GM23338 (cell line): Measurements from ENCODE around the gene CACNA1S.

Experiments used
- CREB1 ChIP-seq: fragments of 250-450 bp; sonication (Bioruptor Pico); IDR thresholded peaks from 2 replicates; pipeline ENCODE4 v1.5.0; 2020; ENCODE audit warnings: low read depth, mild to moderate bottlenecking, moderate library complexity
- CTCF ChIP-seq, 2 experiments: fragments of 200-600 bp in 1 of 2; sonication (generic) in 1 of 2; conservative IDR thresholded peaks; 2 replicates each; pipeline versions ENCODE4 v1.5.1 to v1.6.1; 2016 to 2017; ENCODE audit warnings: antibody characterized with exemption in 2 of 2, low read depth in 2 of 2, mild to moderate bottlenecking in 2 of 2, moderate library complexity in 1 of 2
- ETS1 ChIP-seq: IDR thresholded peaks from 2 replicates; pipeline ENCODE4 v1.6.1; 2016; ENCODE audit warnings: antibody characterized with exemption
- EZH2 ChIP-seq: fragments of 200-600 bp; sonication (generic); IDR thresholded peaks from one replicate; pipeline ENCODE4 v1.8.0; 2017; ENCODE audit warnings: antibody characterized with exemption, mild to moderate bottlenecking, low read depth; ENCODE audit not compliant: unreplicated experiment
- EZH2phosphoT487 ChIP-seq: fragments of 200-600 bp; sonication (generic); IDR thresholded peaks from one replicate; pipeline ENCODE4 v1.8.1; 2018; ENCODE audit warnings: antibody characterized with exemption; ENCODE audit not compliant: unreplicated experiment
- JUNB ChIP-seq: IDR thresholded peaks from one replicate; pipeline ENCODE4 v1.6.1; 2016; ENCODE audit warnings: antibody characterized with exemption; ENCODE audit not compliant: unreplicated experiment
- NANOG ChIP-seq: IDR thresholded peaks from 2 replicates; pipeline ENCODE4 v1.6.1; 2016; ENCODE audit warnings: antibody characterized with exemption, borderline replicate concordance
- POLR2AphosphoS5 ChIP-seq: IDR thresholded peaks from 2 replicates; pipeline ENCODE4 v1.6.1; 2016; ENCODE audit warnings: antibody characterized with exemption, low read depth
- ZNF114 ChIP-seq: fragments of 250-450 bp; sonication (Bioruptor Pico); IDR thresholded peaks from 2 replicates; pipeline ENCODE4 v1.5.0; 2020; ENCODE audit warnings: mild to moderate bottlenecking, moderate library complexity
- ZNF331 ChIP-seq: fragments of 250-450 bp; sonication (Bioruptor Pico); IDR thresholded peaks from 2 replicates; pipeline ENCODE4 v1.5.0; 2020; ENCODE audit warnings: low read depth, mild to moderate bottlenecking, moderate library complexity
- TF ChIP-seq, protein P1 (sequence below): IDR thresholded peaks from one replicate; pipeline ENCODE4 v1.6.1; 2018; ENCODE audit warnings: antibody characterized with exemption; ENCODE audit not compliant: unreplicated experiment
- TF ChIP-seq, protein P2 (sequence below): fragments of 250-450 bp; sonication (Bioruptor Pico); IDR thresholded peaks from 2 replicates; pipeline ENCODE4 v1.5.0; 2020; ENCODE audit warnings: mild to moderate bottlenecking, moderate library complexity

DNA sequence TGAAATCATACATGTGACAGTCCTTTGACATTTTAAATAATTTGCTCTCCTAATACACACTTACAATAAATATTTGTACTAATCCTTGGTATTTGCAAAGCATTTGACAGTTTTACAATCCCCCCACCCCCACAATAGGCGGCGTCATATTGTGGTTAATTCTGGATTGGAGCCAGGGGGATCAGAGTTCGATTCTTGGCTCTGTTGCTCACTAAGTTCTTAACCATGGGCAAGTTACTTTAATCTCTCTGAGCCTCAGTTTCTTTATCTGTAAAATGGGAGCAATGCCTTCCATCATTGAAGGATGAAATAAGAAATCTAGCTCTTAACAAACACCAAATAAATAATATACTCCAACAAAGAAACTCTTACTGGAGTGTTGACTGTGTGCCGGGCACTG is 23.8 kb downstream of the CACNA1S start:
- TF ChIP-seq CTCF (conservative IDR thresholded peaks at IDR 0.05; ENCODE audit: low read depth in 2 of 2), result no peak
- TF ChIP-seq EZH2phosphoT487, result no peak
- TF ChIP-seq, protein P1, sequence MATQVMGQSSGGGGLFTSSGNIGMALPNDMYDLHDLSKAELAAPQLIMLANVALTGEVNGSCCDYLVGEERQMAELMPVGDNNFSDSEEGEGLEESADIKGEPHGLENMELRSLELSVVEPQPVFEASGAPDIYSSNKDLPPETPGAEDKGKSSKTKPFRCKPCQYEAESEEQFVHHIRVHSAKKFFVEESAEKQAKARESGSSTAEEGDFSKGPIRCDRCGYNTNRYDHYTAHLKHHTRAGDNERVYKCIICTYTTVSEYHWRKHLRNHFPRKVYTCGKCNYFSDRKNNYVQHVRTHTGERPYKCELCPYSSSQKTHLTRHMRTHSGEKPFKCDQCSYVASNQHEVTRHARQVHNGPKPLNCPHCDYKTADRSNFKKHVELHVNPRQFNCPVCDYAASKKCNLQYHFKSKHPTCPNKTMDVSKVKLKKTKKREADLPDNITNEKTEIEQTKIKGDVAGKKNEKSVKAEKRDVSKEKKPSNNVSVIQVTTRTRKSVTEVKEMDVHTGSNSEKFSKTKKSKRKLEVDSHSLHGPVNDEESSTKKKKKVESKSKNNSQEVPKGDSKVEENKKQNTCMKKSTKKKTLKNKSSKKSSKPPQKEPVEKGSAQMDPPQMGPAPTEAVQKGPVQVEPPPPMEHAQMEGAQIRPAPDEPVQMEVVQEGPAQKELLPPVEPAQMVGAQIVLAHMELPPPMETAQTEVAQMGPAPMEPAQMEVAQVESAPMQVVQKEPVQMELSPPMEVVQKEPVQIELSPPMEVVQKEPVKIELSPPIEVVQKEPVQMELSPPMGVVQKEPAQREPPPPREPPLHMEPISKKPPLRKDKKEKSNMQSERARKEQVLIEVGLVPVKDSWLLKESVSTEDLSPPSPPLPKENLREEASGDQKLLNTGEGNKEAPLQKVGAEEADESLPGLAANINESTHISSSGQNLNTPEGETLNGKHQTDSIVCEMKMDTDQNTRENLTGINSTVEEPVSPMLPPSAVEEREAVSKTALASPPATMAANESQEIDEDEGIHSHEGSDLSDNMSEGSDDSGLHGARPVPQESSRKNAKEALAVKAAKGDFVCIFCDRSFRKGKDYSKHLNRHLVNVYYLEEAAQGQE, result no peak
- no peak for TF ChIP-seq POLR2AphosphoS5
- TF ChIP-seq CREB1 (CRISPR knock-in tag), result no peak
- no peak for TF ChIP-seq EZH2
- no peak for TF ChIP-seq NANOG
- no peak for TF ChIP-seq JUNB
- no peak for TF ChIP-seq ETS1
- TF ChIP-seq, protein P2, sequence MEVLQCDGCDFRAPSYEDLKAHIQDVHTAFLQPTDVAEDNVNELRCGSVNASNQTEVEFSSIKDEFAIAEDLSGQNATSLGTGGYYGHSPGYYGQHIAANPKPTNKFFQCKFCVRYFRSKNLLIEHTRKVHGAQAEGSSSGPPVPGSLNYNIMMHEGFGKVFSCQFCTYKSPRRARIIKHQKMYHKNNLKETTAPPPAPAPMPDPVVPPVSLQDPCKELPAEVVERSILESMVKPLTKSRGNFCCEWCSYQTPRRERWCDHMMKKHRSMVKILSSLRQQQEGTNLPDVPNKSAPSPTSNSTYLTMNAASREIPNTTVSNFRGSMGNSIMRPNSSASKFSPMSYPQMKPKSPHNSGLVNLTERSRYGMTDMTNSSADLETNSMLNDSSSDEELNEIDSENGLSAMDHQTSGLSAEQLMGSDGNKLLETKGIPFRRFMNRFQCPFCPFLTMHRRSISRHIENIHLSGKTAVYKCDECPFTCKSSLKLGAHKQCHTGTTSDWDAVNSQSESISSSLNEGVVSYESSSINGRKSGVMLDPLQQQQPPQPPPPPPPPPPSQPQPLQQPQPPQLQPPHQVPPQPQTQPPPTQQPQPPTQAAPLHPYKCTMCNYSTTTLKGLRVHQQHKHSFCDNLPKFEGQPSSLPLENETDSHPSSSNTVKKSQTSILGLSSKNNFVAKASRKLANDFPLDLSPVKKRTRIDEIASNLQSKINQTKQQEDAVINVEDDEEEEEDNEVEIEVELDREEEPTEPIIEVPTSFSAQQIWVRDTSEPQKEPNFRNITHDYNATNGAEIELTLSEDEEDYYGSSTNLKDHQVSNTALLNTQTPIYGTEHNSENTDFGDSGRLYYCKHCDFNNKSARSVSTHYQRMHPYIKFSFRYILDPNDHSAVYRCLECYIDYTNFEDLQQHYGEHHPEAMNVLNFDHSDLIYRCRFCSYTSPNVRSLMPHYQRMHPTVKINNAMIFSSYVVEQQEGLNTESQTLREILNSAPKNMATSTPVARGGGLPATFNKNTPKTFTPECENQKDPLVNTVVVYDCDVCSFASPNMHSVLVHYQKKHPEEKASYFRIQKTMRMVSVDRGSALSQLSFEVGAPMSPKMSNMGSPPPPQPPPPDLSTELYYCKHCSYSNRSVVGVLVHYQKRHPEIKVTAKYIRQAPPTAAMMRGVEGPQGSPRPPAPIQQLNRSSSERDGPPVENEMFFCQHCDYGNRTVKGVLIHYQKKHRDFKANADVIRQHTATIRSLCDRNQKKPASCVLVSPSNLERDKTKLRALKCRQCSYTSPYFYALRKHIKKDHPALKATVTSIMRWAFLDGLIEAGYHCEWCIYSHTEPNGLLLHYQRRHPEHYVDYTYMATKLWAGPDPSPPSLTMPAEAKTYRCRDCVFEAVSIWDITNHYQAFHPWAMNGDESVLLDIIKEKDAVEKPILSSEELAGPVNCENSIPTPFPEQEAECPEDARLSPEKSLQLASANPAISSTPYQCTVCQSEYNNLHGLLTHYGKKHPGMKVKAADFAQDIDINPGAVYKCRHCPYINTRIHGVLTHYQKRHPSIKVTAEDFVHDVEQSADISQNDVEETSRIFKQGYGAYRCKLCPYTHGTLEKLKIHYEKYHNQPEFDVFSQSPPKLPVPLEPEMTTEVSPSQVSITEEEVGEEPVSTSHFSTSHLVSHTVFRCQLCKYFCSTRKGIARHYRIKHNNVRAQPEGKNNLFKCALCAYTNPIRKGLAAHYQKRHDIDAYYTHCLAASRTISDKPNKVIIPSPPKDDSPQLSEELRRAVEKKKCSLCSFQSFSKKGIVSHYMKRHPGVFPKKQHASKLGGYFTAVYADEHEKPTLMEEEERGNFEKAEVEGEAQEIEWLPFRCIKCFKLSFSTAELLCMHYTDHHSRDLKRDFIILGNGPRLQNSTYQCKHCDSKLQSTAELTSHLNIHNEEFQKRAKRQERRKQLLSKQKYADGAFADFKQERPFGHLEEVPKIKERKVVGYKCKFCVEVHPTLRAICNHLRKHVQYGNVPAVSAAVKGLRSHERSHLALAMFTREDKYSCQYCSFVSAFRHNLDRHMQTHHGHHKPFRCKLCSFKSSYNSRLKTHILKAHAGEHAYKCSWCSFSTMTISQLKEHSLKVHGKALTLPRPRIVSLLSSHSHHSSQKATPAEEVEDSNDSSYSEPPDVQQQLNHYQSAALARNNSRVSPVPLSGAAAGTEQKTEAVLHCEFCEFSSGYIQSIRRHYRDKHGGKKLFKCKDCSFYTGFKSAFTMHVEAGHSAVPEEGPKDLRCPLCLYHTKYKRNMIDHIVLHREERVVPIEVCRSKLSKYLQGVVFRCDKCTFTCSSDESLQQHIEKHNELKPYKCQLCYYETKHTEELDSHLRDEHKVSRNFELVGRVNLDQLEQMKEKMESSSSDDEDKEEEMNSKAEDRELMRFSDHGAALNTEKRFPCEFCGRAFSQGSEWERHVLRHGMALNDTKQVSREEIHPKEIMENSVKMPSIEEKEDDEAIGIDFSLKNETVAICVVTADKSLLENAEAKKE, result no peak
- no peak for TF ChIP-seq ZNF114 (CRISPR knock-in tag)
- no peak for TF ChIP-seq ZNF331 (CRISPR knock-in tag)
